ENCODE measurements around the gene GPR153.

- TF ChIP-seq CTCF (IDR thresholded peaks at IDR 0.05 in 8 of 11, conservative IDR thresholded peaks at IDR 0.05 in 3 of 11) = no peak
- no peak for TF ChIP-seq POLR2A (IDR thresholded peaks at IDR 0.05)
- no peak for TF ChIP-seq POLR2AphosphoS5 (IDR thresholded peaks at IDR 0.05)
Measured at GRCh38 chr1:6307099-6307498, 46.2 kb upstream of the GPR153 start.
